Right kidney (tissue), 9 donors: ENCODE measurements around the gene RTP2.

Experiments
- DNase-seq: peaks from one replicate; pipeline ENCODE4 v3.0.0-alpha.2; 2016
- long read RNA-seq, 8 donors: transcript quantifications; one replicate each; lab custom pipeline, GENCODE V29; 2026

The RTP2 gene
- long read RNA-seq, donor 1 = 0 reads
- long read RNA-seq, donor 2 = 0 reads
- long read RNA-seq, donor 3 = 0 reads
- long read RNA-seq, donor 4 = 0 reads
- long read RNA-seq, donor 5 = 0 reads
- long read RNA-seq, donor 6 = 0 reads
- long read RNA-seq, donor 7 = 0 reads
- long read RNA-seq, donor 8 = 0 reads

GRCh38 chr3:187702507-187703033 is at the start of gene RTP2:
TSS of gene RTP2 (minus strand) at chr3:187702557. CDS start at chr3:187702128, 429 bp downstream.
- no peak for DNase-seq

DNA sequence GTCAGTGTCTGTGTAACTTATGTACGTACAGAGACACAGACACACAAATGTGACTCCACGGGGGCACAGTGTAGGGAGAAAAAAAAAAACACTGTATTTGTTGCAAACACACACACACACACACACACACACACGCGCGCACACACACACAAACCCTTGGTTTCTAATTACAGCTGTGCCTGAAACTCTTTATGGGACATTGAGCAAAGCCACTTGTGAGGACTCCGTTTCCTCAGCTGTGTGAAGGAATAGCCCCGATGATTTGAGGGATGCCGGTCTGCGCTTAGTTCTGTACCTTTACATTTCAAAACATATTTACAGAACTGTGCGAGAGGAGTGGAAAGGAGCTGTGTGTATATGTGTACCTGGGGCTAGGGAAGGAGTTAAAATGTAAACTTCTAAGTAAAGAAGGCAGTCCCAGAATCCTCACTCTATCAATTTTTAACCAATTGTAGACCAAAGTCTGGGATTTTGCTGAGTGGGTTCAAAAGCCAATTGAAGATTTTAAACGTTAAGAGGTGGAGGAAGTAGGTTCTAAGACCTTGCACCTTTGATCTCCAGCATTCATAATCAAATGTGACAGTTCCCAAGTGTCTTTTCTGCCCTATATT is 48.3 kb upstream of the RTP2 start:
- DNase-seq = peak; percentile 79

- DNase-seq = peak; percentile 72
These were observed 47.7 kb upstream of the RTP2 start for GRCh38 chr3:187750006-187750512.

GRCh38 chr3:187748050-187748481 is 45.7 kb upstream of the RTP2 start:
- DNase-seq = peak; percentile 69

DNA sequence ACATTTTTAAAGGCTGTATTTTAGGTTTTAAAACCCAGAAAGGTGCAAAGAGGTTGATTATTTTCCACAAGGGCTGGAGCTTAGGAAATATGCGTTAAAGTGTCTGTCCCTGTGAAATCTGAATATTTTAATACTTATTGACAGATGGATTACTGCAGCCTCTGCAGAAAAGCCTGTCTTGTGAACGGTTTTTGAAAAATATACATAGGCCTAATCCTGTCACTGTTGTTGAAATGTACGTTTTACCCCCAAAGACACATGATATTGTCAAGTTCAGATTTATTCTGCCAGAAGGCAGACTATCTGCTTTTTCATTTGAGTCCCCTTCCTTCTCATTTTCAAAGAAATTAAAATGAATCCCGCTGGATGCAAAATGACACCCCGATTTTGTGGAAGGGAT is 45.1 kb upstream of the RTP2 start:
- no peak for DNase-seq

- peak; percentile 45 for DNase-seq
These were observed 44.3 kb upstream of the RTP2 start for GRCh38 chr3:187746442-187747281.

DNA sequence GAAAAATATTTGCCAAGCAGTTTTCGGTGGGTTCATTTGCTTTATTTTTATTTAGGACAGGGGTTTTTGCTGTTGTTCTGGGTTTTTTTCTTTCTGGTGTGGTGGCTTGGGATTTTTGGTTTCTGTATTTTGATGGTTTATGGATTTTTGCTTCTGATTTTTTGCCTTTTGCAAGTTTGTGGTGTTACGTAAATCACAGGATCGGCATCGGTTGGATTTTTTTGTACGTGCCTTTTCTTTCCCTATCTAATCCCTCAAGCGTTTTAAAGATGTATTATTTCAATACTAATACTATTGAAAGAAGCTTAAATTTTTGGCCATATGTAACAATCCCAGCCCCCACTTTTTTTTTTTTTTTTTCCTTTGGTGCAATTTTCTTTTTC is 43.7 kb upstream of the RTP2 start:
- DNase-seq = no peak

DNA sequence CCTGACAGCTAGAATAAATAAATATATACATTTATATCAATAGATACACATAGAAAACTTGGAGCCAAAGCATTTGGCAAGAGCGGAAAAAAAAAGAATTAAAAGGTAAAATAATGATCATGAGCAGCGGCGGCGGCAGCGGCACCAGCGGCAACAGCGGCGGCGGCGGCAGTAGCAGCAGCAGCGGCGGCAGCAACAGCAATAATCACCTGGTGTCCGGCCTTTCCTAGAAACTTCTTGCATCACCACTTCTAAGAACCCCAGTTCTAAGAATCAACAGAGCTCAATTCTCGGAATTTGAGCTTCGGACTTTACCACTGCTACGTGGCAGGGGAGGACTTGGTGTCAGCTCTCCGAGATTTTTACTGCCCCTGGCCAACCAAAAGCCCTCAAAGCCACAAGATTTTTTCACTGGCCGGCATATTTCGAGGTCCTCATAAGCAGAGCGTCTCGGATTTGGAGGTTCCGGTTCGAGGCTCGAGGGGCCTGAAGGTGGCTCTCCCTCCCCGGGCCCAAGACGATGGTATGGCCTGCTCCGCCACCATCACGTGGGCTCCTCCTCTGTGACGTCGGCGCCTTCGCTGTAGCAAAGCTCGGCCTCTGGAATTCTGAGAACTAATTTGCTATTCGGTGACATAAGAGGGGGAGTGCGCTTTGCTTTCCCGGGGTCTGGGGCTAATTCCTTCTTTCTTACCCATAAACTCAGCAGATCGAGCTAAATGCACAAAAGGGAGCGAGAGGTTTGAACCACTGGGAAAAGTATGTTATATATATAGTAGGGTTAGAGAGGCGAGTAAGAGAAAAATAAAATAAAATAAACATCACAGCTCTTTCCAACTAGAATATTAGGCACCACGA is 43.1 kb upstream of the RTP2 start, which contains the start of gene BCL6:
BCL6 (minus strand) TSS at position 268 of the 858 bp plus-strand sequence. CDS start 11,775 bp downstream, outside the sequence.
- peak; percentile 96 for DNase-seq

DNA sequence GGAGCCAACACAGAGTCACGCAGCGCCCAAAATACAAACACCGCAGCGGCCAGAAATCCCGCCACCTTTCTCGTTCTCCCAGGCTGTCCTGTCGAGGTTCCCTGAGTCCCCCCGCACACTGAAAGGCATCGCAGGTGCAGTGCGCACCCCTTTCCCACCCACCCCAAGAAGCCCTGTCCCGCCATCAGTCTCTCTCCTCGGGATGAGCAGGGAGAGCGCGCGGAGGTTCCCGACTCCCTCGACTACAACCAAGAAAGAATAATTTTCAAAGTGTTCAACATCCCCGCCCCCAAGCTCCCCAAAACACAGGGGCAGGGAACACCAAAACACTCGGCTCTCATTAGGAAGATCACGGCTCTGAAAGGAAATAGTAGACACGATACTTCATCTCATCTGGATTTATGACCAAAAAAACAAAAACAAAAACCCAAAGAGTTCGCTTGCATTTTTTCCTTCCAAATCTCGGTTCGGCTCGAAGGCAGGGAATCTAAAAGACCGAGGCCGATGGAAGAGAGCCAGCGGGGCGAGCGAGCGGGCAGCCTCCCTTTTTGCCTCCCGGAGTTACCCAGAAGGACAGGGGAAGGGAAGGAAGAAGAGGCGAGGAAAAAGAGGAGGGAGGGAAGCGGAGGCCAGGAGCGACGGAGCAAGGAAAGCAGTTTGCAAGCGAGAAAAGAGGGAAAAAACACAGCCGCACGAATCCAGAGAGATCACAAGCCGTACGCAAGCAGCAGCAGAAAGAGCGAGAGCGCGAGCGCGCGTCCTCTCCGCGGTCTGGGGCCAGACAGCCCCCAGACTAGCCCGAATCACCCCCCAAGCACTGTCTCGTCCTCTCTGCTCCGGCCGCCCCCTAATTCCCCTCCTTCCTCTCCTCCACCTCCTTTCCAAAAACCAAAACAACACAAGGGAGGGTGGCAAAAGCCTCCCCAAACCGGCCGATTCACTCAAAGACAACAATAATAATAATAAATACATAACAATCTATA is 42.1 kb upstream of the RTP2 start:
- peak; percentile 89 for DNase-seq

GRCh38 chr3:187743195-187744141 is 41.1 kb upstream of the RTP2 start:
- peak; percentile 87 for DNase-seq

GRCh38 chr3:187742351-187743171 is 40.2 kb upstream of the RTP2 start:
- DNase-seq = peak; percentile 22

GRCh38 chr3:187741403-187742350 is 39.3 kb upstream of the RTP2 start:
- DNase-seq = peak; percentile 64

DNA sequence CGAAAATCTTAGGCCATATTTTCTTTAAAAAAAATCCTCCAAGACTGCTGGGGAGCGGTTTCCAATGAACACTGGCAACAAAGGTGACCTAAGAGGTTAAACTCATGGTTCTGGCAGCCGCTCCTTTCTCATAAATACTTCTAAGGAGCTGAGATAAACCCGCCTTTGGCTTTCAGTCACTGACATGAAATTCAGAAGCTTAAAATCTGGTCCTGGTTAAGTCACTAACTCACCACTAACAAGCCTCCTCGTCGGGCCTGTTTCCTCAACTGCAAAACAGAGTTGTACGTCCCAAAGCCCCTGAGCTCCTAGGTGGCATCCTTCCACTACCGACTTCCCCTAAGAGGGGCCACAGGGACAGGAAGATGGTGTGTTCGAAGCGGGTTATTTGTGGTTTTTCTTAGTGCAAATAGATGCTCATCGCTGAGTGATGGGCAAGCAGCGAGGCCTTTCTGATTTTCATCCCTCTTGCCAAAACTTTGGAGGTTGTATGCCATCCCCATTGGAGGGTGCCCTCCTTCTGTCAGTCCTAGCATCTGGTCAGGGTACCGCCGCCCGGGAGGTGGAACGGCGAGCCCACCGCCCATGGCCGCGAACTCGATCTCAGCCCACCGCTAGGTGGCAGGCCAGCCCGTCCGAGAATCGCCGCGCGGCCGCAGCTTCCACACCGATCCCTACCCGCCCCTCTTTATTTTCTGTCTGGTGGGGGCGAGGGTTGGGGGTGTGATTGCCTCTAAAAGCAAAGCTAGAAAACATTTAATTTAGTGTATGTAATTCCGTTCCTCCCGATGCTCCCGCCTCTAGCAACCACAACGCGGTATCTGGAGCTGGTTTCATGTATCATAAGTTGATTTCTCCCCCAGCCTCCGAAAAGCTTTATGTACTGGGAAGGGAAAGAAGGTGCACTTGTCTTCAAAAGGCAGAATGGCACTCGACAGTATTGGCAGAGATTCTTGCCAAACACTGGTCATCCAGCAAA is 38.4 kb upstream of the RTP2 start:
- DNase-seq = peak; percentile 92

DNA sequence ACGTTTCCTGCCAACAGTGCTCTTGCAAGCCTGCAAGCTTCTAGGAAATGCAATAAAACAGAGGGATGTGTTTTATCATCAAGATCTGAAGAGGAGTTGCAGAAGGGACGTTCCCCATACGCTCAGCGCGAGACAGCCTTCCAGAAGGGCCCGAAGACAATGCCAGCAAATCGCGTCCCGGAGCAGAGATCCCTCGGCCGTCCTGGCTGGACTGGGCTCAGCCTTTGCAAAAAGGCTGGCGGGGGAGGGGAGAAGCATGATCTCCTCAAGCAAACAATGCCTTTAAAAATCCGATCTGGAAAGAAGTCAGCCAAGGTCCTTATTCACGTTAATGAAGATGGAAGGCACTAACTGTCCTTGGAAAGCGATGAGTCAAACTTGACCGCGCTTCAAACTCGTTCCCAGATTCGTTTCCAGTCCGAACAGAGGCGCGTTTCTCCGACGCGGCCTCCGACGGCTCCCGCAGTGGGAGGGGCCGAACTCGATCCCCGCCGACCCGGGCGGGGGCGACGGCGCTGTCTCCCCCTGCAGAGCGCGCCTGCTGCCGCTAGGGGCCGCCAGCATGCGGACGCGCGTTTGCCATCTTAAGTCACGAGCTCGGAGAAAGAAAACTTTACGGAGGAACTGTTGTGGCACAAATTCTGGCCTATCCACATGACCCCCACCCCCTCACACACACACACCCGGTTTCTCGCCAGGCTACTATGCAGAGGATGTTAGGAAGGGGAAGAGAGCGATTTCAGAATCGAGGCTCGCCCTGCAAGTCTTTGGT is 37.4 kb upstream of the RTP2 start:
- peak; percentile 98 for DNase-seq

GRCh38 chr3:187739094-187739560 is 36.8 kb upstream of the RTP2 start:
- DNase-seq = peak; percentile 90
